ENCODE results near the gene SORBS2. TPM values are rescaled to one million over a fixed set of nuclear protein-coding genes. Genes with fewer than 3 reads are reported as not detected.
A peak's percentile ranks its signal among the peaks of the same experiment; 100 is the strongest.

SORBS2 gene
- total RNA-seq, 1 donor from 2014 or later = 1.1 TPM

DNA sequence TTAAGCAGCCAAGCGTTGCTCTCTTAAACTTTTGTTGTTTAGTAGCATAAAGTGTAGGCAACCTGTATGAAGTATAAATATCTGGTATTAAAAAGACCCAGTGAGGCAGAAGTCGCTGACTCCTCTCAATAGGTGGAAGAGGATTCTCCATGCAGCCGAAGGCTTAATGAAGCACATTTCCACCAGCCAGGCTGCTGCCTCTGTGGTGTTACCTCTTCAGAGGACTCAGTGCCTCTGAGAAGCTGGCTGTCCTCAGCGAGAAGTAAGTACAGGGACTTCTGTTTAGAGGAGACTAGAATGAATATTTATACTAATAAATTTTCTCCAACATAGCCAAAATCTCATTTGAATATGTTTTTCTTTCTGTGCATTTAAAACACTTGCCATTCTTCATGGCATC, 6.0 kb downstream of the SORBS2 start:
- no peak for DNase-seq (ENCODE audit: low read depth)
- Histone ChIP-seq H3K36me3 (ENCODE audit: control insufficient read depth, insufficient read depth, low read length) (no peaks in the 10 kb centered on the region), H3K27me3 (ENCODE audit: control insufficient read depth, insufficient read depth, low read length) (no peaks in the 10 kb centered on the region), H3K4me3 (ENCODE audit: low read depth, low read length) (no peak overlapping the region)
- FAIRE-seq = no peak
- TF ChIP-seq, protein P1, sequence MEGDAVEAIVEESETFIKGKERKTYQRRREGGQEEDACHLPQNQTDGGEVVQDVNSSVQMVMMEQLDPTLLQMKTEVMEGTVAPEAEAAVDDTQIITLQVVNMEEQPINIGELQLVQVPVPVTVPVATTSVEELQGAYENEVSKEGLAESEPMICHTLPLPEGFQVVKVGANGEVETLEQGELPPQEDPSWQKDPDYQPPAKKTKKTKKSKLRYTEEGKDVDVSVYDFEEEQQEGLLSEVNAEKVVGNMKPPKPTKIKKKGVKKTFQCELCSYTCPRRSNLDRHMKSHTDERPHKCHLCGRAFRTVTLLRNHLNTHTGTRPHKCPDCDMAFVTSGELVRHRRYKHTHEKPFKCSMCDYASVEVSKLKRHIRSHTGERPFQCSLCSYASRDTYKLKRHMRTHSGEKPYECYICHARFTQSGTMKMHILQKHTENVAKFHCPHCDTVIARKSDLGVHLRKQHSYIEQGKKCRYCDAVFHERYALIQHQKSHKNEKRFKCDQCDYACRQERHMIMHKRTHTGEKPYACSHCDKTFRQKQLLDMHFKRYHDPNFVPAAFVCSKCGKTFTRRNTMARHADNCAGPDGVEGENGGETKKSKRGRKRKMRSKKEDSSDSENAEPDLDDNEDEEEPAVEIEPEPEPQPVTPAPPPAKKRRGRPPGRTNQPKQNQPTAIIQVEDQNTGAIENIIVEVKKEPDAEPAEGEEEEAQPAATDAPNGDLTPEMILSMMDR (IDR thresholded peaks at IDR 0.05; ENCODE audit: insufficient read depth, low read length, severe bottlenecking) = no peak

DNA sequence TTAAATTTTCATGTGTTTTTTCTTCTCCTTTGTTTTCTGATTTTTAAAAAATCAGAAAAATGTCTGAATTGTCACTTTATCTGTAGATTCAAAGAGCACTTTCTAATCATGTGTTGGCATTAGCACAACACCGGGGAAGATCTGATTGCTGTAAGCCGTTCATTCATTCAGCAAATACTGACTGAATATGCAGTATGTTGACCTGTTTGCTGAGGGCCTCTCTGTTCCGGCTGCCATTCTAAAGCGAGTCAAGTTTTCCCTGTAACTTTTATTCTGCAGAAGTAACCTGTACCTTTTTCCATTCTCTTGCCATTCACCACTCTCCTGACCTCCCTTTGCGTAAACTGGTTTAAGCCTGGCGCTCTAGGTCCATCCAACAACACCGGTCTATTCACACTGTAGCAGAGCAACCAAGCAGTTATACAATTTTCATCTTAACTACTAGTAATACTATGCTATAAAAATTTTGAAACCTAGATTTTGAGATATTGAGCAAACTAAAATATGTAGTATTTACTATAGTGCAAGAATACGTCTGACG, 6.7 kb downstream of the SORBS2 start:
- TF ChIP-seq, protein P1 (IDR thresholded peaks at IDR 0.05; ENCODE audit: insufficient read depth, low read length, severe bottlenecking) = no peak
- H3K36me3 ChIP-seq (ENCODE audit: control insufficient read depth, insufficient read depth, low read length) = no peaks in the 10 kb centered on the region
- FAIRE-seq (no peak), DNase-seq (ENCODE audit: low read depth) (no peak)
- no peaks in the 10 kb centered on the region for H3K27me3 ChIP-seq (ENCODE audit: control insufficient read depth, insufficient read depth, low read length)
- no peak overlapping the region for H3K4me3 ChIP-seq (ENCODE audit: low read depth, low read length)

DNA sequence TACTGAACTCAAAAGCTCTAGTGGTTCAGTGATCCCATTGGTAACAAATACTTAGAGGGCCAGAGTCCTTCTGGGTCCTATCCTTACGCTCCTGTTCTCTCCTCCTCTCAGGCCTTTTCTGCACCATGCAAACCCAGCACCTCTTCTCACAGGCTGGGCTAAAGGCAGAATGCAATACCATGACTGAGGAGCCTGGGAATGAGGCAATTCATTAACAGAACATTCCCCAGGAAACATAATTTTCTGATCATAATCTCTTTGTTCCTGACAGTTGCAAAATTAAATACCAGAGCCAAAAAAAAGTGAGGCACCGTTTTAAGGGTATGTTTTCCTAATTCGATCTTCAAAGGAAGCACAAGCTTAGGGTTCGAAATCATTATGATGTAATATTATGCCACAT, 9.0 kb downstream of the SORBS2 start:
- no peak for DNase-seq (ENCODE audit: low read depth)
- H3K27me3 ChIP-seq (ENCODE audit: control insufficient read depth, insufficient read depth, low read length) = no peaks in the 10 kb centered on the region
- H3K4me3 ChIP-seq (ENCODE audit: low read depth, low read length) = no peak overlapping the region
- no peaks in the 10 kb centered on the region for H3K36me3 ChIP-seq (ENCODE audit: control insufficient read depth, insufficient read depth, low read length)
- TF ChIP-seq, protein P1 (IDR thresholded peaks at IDR 0.05; ENCODE audit: insufficient read depth, low read length, severe bottlenecking) = no peak
- no peak for FAIRE-seq

DNA sequence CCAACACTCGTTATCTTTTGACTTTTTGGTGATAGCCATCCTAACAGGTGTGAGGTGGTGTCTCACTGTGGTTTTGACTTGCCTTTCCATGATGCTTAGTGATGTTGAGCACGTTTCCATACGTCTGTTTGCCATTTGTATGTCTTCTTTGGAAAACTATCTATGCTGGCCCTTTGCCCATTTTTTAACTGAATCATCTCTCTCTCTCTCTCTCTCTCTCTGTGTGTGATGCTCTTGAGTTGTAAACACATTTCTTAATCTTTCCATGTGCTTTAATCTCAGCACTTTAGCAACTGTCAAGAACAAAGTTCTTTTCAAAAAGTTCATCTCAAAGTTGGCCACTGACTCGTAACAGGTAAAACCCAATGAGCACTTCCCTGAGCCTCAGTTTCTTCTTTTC, 10.5 kb downstream of the SORBS2 start:
- H3K36me3 ChIP-seq (ENCODE audit: control insufficient read depth, insufficient read depth, low read length) = no peaks in the 10 kb centered on the region
- TF ChIP-seq, protein P1 (IDR thresholded peaks at IDR 0.05; ENCODE audit: insufficient read depth, low read length, severe bottlenecking) = no peak
- H3K4me3 ChIP-seq (ENCODE audit: low read depth, low read length) = no peak overlapping the region
- H3K27me3 ChIP-seq (ENCODE audit: control insufficient read depth, insufficient read depth, low read length) = no peaks in the 10 kb centered on the region
- FAIRE-seq (peak; percentile 23), DNase-seq (ENCODE audit: low read depth) (no peak)

DNA sequence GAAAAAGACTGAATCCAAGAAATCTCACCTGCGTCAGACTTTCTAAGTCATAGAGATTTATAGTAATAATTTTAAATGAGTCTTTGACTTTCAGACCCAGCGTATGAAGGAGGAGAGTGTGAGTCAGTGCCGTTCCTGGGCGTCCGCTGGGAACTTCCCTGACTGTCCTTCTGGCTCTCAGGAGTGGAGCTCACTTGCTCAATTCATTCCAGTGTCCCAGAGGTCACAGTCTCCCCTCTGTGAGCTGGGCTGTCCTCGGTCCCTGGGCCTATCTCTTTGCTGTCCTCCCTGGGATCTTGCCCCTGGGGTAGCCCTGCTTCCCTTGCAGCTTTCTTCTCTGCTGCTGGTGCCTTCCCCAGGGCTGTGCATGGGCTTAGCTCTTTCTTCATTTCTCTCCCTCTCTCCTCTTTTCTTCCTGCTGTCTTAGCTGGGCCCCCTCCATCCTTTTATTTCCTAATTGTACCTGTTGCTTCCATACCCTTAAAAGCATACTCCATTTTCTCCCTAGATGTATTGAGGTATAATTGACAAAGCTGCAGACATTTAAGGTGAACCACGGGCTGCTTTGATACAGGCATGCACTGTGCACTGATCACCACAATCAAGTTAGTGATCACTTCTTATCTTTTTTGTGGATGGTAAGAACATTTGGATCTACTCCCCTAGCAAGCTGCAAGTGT, 11.6 kb downstream of the SORBS2 start:
- DNase-seq (ENCODE audit: low read depth) (no peak), FAIRE-seq (no peak)
- no peaks in the 10 kb centered on the region for H3K36me3 ChIP-seq (ENCODE audit: control insufficient read depth, insufficient read depth, low read length)
- TF ChIP-seq, protein P1 (IDR thresholded peaks at IDR 0.05; ENCODE audit: insufficient read depth, low read length, severe bottlenecking) = no peak
- H3K4me3 ChIP-seq (ENCODE audit: low read depth, low read length) = no peak overlapping the region
- H3K27me3 ChIP-seq (ENCODE audit: control insufficient read depth, insufficient read depth, low read length) = no peaks in the 10 kb centered on the region

DNA sequence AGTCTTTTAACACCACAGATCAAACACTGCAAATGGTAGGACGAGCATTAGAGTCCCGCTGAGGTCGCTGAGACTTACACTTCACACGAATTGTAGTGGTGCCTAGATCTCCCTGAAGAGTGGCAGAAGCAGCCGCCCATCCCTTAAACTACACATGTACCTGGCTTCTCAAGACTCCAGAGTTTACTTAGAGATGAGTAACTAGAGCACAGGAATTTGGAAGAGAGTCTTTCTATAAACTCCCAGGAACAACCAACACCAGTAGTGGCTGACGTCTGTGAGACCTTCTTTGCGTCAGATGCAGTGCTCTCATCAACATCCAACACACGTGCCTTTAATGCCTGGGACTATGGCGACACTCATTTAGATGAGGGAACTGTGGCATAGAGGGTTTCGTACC, 12.6 kb downstream of the SORBS2 start:
- Histone ChIP-seq H3K36me3 (ENCODE audit: control insufficient read depth, insufficient read depth, low read length) (no peaks in the 10 kb centered on the region), H3K4me3 (ENCODE audit: low read depth, low read length) (no peak overlapping the region), H3K27me3 (ENCODE audit: control insufficient read depth, insufficient read depth, low read length) (no peaks in the 10 kb centered on the region)
- no peak for FAIRE-seq
- TF ChIP-seq, protein P1 (IDR thresholded peaks at IDR 0.05; ENCODE audit: insufficient read depth, low read length, severe bottlenecking) = no peak
- DNase-seq (ENCODE audit: low read depth) = no peak
